ENCODE results near the gene C2orf76. TPM values are rescaled to one million over a fixed set of nuclear protein-coding genes. Genes with fewer than 3 reads are reported as not detected.

Gene C2orf76
- total RNA-seq, 4 donors from 2014 or later, result 2.9 to 11.3 TPM; not detected in 2

- no peaks in the 10 kb centered on the region for H3K27me3 ChIP-seq
- no peak overlapping the region for H3K4me3 ChIP-seq
- 50 to 52% methylated on average over 1 to 12 of the region's 13 CpGs for WGBS, 2 donors (ENCODE audit: low coverage in 1 of 2)
- H3K4me1 ChIP-seq, result peaks cover 0 to 7% (median 2%) of the 10 kb centered on the region in 4 donors
- in situ Hi-C loops (cut with MboI; ENCODE audit: low pct_ligation_motif_present in 1 of 4, low pct_unique_long_range_greater_than_20kb in 1 of 4, low sequenced_read_pairs in 3 of 4) (no loop called here), intact Hi-C loops (cut with DNase I; ENCODE audit: low total_unique reads) (no loop called here)
- no peak overlapping the region for H3K27ac ChIP-seq
- TF ChIP-seq CTCF (IDR thresholded peaks at IDR 0.05) (peak; percentile 56 to 82 (median 70)), POLR2A (IDR thresholded peaks at IDR 0.05) (no peak)
- no peaks in the 10 kb centered on the region for H3K36me3 ChIP-seq
- no peaks in the 10 kb centered on the region for H3K9me3 ChIP-seq
- peak; percentile 50 for DNase-seq
Measured at GRCh38 chr2:119264781-119265692, 101.6 kb downstream of the C2orf76 start.

GRCh38 chr2:119263656-119264055 lies 103.0 kb downstream of the C2orf76 start:
- Histone ChIP-seq H3K4me1 (no peaks in the 10 kb centered on the region), H3K4me3 (no peak overlapping the region), H3K36me3 (no peaks in the 10 kb centered on the region), H3K27me3 (no peaks in the 10 kb centered on the region), H3K27ac (no peak overlapping the region), H3K9me3 (no peaks in the 10 kb centered on the region)
- TF ChIP-seq POLR2A (IDR thresholded peaks at IDR 0.05) (no peak), CTCF (IDR thresholded peaks at IDR 0.05) (no peak), POLR2AphosphoS5 (IDR thresholded peaks at IDR 0.05) (no peak), EP300 (IDR thresholded peaks at IDR 0.05; ENCODE audit: low read depth) (no peak)
- in situ Hi-C loops (cut with MboI; ENCODE audit: low pct_ligation_motif_present in 1 of 4, low pct_unique_long_range_greater_than_20kb in 1 of 4, low sequenced_read_pairs in 3 of 4), result no loop called here
- intact Hi-C loops (cut with DNase I; ENCODE audit: low total_unique reads), result no loop called here
- 65% methylated on average over 5 of the region's 5 CpGs; no CpG with 5 or more reads in 1 of the 2 donors for WGBS, 2 donors (ENCODE audit: low coverage in 1 of 2)
- no peak for DNase-seq

GRCh38 chr2:119263025-119263424 lies 103.6 kb downstream of the C2orf76 start:
- H3K9me3 ChIP-seq, result no peaks in the 10 kb centered on the region
- no peaks in the 10 kb centered on the region for H3K36me3 ChIP-seq
- DNase-seq, result no peak
- no peaks in the 10 kb centered on the region for H3K27me3 ChIP-seq
- intact Hi-C loops (cut with DNase I; ENCODE audit: low total_unique reads) (no loop called here), in situ Hi-C loops (cut with MboI; ENCODE audit: low pct_ligation_motif_present in 1 of 4, low pct_unique_long_range_greater_than_20kb in 1 of 4, low sequenced_read_pairs in 3 of 4) (no loop called here)
- TF ChIP-seq POLR2A (IDR thresholded peaks at IDR 0.05) (no peak), POLR2AphosphoS5 (IDR thresholded peaks at IDR 0.05) (no peak), EP300 (IDR thresholded peaks at IDR 0.05; ENCODE audit: low read depth) (no peak), CTCF (IDR thresholded peaks at IDR 0.05) (no peak)
- no peaks in the 10 kb centered on the region for H3K4me1 ChIP-seq
- WGBS, 2 donors (ENCODE audit: low coverage in 1 of 2), result 94% methylated on average over 23 of the region's 23 CpGs; no CpG with 5 or more reads in 1 of the 2 donors
- no peak overlapping the region for H3K4me3 ChIP-seq
- H3K27ac ChIP-seq, result no peak overlapping the region

- DNase-seq, result no peak
Measured at GRCh38 chr2:119261493-119262225, 105.0 kb downstream of the C2orf76 start.

More at GRCh38 chr2:119261493-119262225, 105.0 kb downstream of the C2orf76 start:
- 86 to 88% methylated on average over 12 to 17 of the region's 17 CpGs for WGBS, 2 donors (ENCODE audit: low coverage in 1 of 2)
- in situ Hi-C loops (cut with MboI; ENCODE audit: low pct_ligation_motif_present in 1 of 4, low pct_unique_long_range_greater_than_20kb in 1 of 4, low sequenced_read_pairs in 3 of 4), result no loop called here
- Histone ChIP-seq H3K4me3 (no peak overlapping the region), H3K27me3 (no peaks in the 10 kb centered on the region), H3K4me1 (no peaks in the 10 kb centered on the region), H3K9me3 (no peaks in the 10 kb centered on the region), H3K27ac (no peak overlapping the region), H3K36me3 (no peaks in the 10 kb centered on the region)
- TF ChIP-seq POLR2A (IDR thresholded peaks at IDR 0.05), result no peak
- TF ChIP-seq POLR2AphosphoS5 (IDR thresholded peaks at IDR 0.05), result no peak
- no peak for TF ChIP-seq EP300 (IDR thresholded peaks at IDR 0.05; ENCODE audit: low read depth)
- no peak for TF ChIP-seq CTCF (IDR thresholded peaks at IDR 0.05)
- intact Hi-C loops (cut with DNase I; ENCODE audit: low total_unique reads), result no loop called here
